Left lung (tissue), 10 donors: ENCODE measurements around the gene ABCB1. TPM values are rescaled to one million over a fixed set of nuclear protein-coding genes. Genes with fewer than 3 reads are reported as not detected.

Source experiments
- ATAC-seq: fragments of 200-7000 bp; cut with Tn5 transposase; one replicate; pipeline ENCODE4 v1.9.1; 2020; ENCODE audit warnings: moderate library complexity
- DNase-seq, 4 donors: peaks; one replicate each; pipeline ENCODE4 v3.0.0-alpha.2; 2013 to 2020
- H3K27ac ChIP-seq, 2 donors: fragments of 200-600 bp; sonication (generic) in 1 of 2; one replicate each; pipeline versions ENCODE4 v1.5.0 to v1.8.0; 2020 to 2021
- H3K27me3 ChIP-seq, 2 donors: fragments of 200-600 bp; sonication (generic) in 1 of 2; one replicate each; pipeline versions ENCODE4 v1.5.0 to v1.8.0; 2020 to 2021
- H3K36me3 ChIP-seq, 2 donors: fragments of 200-600 bp; sonication (generic) in 1 of 2; one replicate each; pipeline versions ENCODE4 v1.5.0 to v1.8.0; 2020 to 2021
- H3K4me1 ChIP-seq, 2 donors: fragments of 200-600 bp; one replicate each; pipeline ENCODE4 v1.8.0; 2021
- H3K4me3 ChIP-seq, 2 donors: fragments of 200-600 bp; sonication (generic) in 1 of 2; one replicate each; pipeline versions ENCODE4 v1.5.0 to v1.8.0; 2020 to 2021; ENCODE audit warnings: mild to moderate bottlenecking in 1 of 2
- H3K9me3 ChIP-seq, 2 donors: fragments of 200-600 bp; sonication (generic) in 1 of 2; one replicate each; pipeline versions ENCODE4 v1.5.0 to v1.8.0; 2020 to 2021
- CTCF ChIP-seq, 2 donors: fragments of 200-600 bp; sonication (generic) in 1 of 2; IDR thresholded peaks; one replicate each; pipeline versions ENCODE4 v1.5.0 to v1.8.0; 2021; ENCODE audit warnings: antibody characterized with exemption in 2 of 2
- intact Hi-C, 2 donors: fragments of 100-400 bp; cut with DNase I; formaldehyde crosslinking; loops; one replicate each; pipeline versions ENCODE4 v1.11.2 to v1.14.2; 2022
- polyA plus RNA-seq, 6 donors: library from polyadenylated mRNA; unstranded; fragments of 120-200 nt; gene quantifications; one replicate each; pipeline ENCODE4 v1.2.1, GENCODE V29; 2013; ENCODE audit not compliant: insufficient read length in 6 of 6
- total RNA-seq, 2 donors: library from RNA; stranded (reverse); fragmentation: NEBNext Ultra II Directional; extraction: Animal tissue kit (Norgen Biotek cat#: 25700); gene quantifications; one replicate each; pipeline ENCODE4 v1.2.1, GENCODE V29; 2021
- donor health status: DM: no; HTN: yes; CAD: no.
- donor health status: DM: no; HTN: no; CAD: no.

The ABCB1 gene
- total and polyA plus RNA-seq, 8 donors = 0.31 to 7.0 (median 1.0) TPM

- DNase-seq (no peak), ATAC-seq (no peak)
- Histone ChIP-seq H3K36me3 (no peaks in the 10 kb centered on the region), H3K9me3 (no peaks in the 10 kb centered on the region), H3K4me1 (no peaks in the 10 kb centered on the region), H3K4me3 (no peak overlapping the region), H3K27ac (no peak overlapping the region), H3K27me3 (no peaks in the 10 kb centered on the region)
- no peak for TF ChIP-seq CTCF (IDR thresholded peaks at IDR 0.05)
- intact Hi-C loops = no loop called here
Observed at GRCh38 chr7:87543623-87544022, 57.1 kb downstream of the ABCB1 start.

- ATAC-seq (no peak), DNase-seq (no peak)
- Histone ChIP-seq H3K27ac (no peak overlapping the region), H3K27me3 (no peaks in the 10 kb centered on the region), H3K4me1 (no peaks in the 10 kb centered on the region), H3K36me3 (no peaks in the 10 kb centered on the region), H3K9me3 (no peaks in the 10 kb centered on the region), H3K4me3 (no peak overlapping the region)
- intact Hi-C loops = no loop called here
- no peak for TF ChIP-seq CTCF (IDR thresholded peaks at IDR 0.05)
Observed at GRCh38 chr7:87541648-87542047, 59.0 kb downstream of the ABCB1 start.

GRCh38 chr7:87538052-87538451 lies 62.6 kb downstream of the ABCB1 start:
- Histone ChIP-seq H3K4me3 (no peak overlapping the region), H3K27me3 (no peaks in the 10 kb centered on the region), H3K27ac (no peak overlapping the region), H3K4me1 (no peaks in the 10 kb centered on the region), H3K9me3 (no peaks in the 10 kb centered on the region), H3K36me3 (no peaks in the 10 kb centered on the region)
- TF ChIP-seq CTCF (IDR thresholded peaks at IDR 0.05) = no peak
- ATAC-seq = no peak
- intact Hi-C loops = no loop called here
- DNase-seq = no peak

- ATAC-seq (no peak), DNase-seq (no peak)
- no peak for TF ChIP-seq CTCF (IDR thresholded peaks at IDR 0.05)
- no peaks in the 10 kb centered on the region for H3K36me3 ChIP-seq
- H3K4me1 ChIP-seq = no peaks in the 10 kb centered on the region
- intact Hi-C loops = no loop called here
- H3K27me3 ChIP-seq = no peaks in the 10 kb centered on the region
- no peaks in the 10 kb centered on the region for H3K9me3 ChIP-seq
- no peak overlapping the region for H3K4me3 ChIP-seq
- no peak overlapping the region for H3K27ac ChIP-seq
Observed at GRCh38 chr7:87534072-87534471, 66.6 kb downstream of the ABCB1 start.

GRCh38 chr7:87530126-87530525 lies 70.6 kb downstream of the ABCB1 start:
- intact Hi-C loops = no loop called here
- Histone ChIP-seq H3K4me1 (no peaks in the 10 kb centered on the region), H3K27me3 (no peaks in the 10 kb centered on the region), H3K4me3 (no peak overlapping the region), H3K9me3 (no peaks in the 10 kb centered on the region), H3K27ac (no peak overlapping the region), H3K36me3 (no peaks in the 10 kb centered on the region)
- no peak for TF ChIP-seq CTCF (IDR thresholded peaks at IDR 0.05)
- ATAC-seq (no peak), DNase-seq (no peak)
